ELR (cell line): ENCODE data around the gene GRID1.
"Not testable (repeated sequence)": the region's sequence is repeated elsewhere in the genome, so short reads cannot be mapped to it uniquely, and the experiment has no call there.

Experiments
- DNase-seq: peaks from one replicate; pipeline ENCODE4 v3.0.0-alpha.2; 2015; ENCODE audit warnings: low read depth

GRID1 gene

DNA sequence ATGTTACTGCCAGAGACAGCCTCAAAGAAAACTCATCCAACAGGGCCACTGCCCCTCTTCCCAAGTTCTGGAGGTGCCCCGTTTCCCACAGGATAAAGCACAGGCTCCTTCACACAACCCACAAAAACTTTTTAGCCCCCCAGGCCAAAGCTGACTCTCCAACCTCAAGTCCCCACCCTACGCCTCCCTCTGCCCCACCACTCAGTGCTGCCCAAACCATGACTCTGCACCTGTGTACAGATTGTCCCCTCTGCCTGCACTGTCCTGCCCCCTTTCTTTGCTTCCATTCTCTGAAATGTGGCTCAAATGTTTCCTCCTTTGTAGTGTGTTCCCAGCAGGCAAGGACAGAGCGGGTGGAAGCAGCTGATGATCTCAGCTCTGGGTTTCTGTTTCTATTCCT, 284.0 kb downstream of the GRID1 start:
- DNase-seq = no peak

DNA sequence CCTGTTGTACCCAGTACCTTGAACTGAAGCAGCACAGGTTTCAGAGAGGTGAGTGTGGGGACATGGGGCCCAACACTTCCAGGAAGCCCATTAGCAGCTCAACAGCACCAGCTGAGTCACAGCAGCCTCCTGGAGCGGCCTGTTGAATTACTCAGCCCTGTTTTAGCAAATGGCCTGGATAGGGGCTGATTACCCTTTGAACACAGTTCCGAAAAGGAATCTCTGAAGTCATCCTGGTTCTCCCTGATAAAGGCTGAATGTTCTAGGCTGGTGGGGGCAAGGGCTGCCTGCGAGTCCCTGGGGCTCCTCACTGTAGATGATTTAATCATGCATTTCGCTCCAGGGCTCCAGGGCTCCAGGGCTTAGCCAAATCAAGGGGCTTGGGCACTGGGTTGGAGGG, 287.5 kb downstream of the GRID1 start:
- no peak for DNase-seq

DNA sequence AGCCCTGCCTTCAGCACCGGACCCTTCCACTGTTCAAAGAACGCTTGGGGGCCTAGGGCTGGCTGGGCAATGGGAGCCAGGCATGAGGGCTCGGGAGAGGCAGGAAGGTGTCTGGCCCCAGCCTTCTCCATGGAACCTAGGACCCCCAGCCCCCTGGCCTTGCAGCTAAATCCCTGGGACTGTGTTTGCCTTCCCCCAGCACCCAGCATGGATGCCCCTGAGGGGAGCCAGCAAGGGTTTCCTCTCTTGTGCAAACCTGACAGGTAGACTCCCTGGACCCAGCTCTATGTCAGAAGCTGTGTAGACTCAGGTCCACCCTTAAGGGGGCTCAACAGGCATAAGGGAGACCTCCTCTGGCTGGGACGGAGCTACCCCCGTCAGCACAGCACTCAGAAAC, 288.0 kb downstream of the GRID1 start:
- DNase-seq = no peak

DNA sequence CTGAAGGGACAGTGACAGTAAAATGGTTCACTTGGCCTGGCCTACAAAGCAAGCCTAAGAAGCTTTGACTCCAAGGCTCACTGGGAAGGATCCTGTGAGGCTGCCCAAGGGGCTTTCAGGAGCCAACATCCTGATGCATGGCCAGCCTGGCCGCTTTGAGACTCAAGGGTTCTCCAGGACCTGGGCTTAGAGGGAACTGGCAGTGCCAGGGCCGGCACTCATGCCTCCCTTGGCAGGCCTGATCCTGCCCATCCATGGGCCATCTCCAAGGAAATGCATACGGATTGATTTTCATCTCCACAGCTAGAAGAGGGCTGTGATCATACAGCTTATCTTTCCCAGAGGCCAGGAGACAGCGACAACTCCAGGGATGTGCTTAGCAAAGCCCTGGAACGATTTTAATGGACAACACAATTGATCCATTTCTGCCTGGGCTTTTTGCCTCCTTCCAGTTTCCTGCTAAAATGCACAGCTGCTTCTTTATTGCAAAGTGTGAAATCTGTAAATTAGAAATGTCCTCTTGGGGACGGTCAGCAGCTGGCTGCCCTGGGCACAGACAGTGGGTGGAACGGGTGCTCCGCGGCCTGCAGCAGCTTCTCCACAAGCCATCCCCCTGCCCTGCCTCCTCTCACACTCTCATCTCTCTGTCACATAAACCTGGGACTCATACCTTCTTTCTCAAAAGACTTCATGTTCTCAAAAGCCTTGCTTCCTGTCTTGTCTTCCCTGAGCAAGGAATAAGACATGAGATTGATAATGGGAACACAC, 288.5 kb downstream of the GRID1 start:
- no peak for DNase-seq

DNA sequence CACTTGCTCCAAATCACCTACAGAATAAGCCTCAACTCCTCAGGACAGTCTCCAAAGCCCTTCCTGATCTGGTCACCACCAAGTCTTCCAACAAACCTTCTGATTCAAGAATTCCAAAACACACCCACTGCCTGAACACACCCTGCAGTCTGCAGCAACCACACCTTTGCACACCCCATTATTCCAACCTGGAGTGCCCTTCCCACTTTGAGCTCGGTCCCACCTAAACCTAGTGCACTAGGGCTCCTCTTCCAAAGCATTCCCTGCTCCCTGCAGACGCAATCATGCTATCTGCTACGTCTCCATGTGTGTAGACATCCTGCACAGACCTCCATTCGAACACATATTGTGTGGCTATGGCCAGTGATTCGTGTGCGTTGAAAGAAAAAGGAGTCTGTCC, 289.3 kb downstream of the GRID1 start:
- DNase-seq = no peak

DNA sequence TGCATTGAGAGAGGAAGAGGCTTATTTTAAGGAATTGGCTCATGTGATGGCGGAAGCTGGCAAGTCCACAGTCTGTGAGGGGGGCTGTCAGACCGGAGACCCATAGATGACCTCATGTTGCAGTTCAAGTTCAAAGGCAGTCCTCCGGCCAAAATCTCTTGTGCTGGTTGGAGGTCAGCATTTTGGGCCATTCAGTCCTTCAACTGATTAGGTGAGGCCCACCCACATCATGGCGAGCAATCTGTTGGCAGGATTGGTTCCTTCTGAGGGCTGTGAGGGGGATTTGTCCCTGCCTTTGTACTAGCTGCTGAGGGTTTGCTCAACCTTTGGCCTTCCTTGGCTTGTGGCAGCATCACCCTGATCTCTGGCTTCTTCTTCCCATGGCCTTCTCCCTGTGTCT, 290.1 kb downstream of the GRID1 start:
- DNase-seq = not testable (repeated sequence)

DNA sequence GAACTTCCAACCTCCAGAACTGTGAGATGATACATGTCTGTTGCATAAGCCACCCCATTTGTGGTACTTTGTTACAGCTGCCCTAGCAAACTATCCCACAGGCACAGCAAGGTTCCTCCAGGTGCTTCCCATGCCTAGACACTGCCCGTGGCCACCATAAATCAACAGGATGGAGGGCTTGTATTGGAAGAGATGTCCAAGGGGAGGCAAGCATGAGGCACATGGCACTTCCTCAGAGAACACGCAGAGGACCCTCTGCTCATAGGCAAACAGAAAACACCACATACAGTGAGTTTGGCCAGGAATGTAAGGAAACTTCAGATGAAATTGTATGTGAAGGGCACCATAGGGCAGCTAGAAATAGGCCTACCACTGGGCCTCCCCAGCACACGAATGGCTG, 291.1 kb downstream of the GRID1 start:
- no peak for DNase-seq

DNA sequence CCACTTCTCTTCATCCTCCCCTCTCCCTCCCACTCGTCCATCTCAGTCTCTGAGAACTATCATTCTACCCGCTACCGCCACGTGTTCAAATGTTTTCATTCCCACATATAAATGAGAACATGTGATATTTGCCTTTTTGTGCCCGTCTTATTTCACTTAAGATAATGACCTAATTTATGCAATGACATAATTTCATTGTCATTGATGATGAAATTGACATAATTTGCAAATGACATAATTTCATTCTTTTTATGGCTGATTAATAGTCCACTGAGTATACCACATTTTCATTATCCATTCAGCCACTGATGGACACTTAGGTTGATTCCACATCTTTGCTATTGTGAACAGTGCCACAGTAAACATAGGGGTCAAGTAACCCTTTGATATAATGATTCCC, 292.3 kb downstream of the GRID1 start:
- DNase-seq = no peak

DNA sequence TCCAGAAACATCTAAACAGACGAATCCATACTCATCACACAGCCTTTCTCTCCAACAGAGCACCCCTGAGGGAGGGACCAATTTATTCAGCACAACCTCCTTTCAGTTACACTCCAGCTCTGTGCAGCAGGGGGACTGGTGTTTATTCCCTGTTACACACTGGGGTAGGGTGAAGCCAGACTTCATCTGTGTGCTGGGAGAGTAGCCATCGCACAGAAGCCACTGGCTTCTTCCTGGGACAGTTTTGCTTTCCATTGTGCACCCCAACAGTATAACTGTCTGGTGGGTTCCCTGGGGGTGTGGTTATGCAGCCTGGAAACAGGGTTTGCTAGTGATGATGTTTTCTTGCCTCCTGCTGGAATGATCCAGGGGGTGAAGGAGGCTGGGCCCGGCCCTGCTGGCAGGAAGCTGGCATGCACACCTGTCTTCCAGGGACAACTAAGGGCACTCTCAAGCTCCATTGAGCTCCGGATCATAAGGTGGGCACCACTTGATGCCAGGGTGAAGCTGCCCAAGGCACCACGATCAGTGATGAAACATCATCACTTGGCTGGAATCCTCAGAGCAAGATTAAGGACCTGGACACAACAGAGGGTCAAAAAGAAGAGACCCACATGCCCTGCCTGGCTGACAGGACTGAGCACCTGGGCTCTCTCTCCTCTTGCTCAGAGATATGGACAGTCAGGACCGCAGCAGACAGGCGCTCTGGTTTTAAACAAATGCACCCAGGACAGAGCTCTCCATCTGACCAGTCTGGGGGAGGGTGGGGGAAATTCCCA, 293.2 kb downstream of the GRID1 start:
- no peak for DNase-seq

DNA sequence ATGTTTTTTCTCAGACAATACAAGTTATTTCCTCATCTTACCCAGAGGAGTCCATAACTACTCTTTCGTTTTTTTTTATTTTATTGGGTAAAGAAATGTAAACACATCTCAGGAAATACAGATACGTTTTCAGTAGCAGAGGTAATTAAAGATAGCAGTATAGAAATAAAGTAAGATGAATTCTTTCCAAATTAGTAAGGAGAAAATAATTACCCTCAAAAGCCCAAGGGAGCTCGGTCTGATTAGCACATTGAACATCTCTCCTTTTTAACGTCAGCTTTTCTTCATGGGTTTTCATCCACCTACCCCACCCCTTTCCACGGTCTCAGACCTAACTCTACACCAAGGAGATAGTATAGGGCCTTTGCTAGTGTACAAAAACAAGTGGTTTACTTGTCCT, 294.2 kb downstream of the GRID1 start:
- DNase-seq = no peak

DNA sequence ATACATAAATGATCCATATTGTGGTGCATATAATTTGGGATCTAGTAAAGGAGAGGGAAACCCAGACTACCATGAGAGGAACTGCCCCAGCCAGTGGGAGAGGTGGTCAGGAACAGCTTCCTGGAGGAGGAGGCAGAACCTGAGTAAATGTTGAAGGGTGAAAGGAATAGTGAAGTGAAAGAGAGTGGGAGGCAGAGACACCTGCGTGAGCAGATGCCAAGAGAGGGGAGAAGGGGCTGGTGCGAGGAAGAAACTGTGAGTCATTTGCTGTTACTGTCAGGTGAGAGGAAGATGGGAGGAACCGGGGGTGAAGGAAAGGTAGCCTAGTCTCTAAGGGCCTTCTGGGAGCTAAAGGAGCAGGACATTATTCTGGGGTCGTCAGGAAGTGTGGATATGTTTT, 294.8 kb downstream of the GRID1 start:
- no peak for DNase-seq

DNA sequence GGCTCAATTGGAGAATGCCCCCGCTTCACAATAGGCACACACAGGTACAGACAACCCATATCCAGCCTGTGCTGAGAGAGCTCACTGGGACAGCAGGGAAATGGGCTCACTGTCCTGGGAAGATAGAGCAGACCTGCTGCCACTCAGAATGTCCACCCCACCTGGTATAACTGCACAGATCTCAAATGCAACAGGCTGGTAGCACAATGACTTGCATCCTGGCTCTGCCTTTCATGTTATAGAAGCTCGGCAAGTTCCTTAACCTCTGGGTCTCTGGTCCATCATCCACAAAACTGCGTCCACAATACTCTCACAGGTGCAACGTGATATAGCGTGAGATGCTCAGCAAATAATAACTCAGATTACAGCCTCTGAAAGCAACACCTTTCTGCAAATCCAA, 295.4 kb downstream of the GRID1 start:
- DNase-seq = no peak

DNA sequence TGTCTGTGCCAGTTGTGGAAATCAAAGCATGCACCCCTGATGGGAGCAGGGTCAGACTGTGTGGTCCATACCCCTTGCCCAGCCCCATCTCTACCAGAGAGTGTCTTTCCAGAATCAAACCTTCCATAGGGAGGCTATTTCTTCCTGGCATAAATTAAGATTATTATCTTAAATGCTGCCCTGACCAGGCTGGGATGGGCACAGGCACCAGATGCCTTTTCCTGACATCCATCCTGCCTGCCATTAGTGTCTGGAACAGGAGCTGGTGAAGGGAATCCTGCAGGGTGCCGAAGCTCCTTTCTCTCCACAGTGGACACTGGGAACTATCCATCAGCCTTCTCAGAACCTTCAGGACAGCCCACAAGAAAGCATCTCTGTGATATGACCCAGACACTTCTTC, 296.3 kb downstream of the GRID1 start:
- no peak for DNase-seq

DNA sequence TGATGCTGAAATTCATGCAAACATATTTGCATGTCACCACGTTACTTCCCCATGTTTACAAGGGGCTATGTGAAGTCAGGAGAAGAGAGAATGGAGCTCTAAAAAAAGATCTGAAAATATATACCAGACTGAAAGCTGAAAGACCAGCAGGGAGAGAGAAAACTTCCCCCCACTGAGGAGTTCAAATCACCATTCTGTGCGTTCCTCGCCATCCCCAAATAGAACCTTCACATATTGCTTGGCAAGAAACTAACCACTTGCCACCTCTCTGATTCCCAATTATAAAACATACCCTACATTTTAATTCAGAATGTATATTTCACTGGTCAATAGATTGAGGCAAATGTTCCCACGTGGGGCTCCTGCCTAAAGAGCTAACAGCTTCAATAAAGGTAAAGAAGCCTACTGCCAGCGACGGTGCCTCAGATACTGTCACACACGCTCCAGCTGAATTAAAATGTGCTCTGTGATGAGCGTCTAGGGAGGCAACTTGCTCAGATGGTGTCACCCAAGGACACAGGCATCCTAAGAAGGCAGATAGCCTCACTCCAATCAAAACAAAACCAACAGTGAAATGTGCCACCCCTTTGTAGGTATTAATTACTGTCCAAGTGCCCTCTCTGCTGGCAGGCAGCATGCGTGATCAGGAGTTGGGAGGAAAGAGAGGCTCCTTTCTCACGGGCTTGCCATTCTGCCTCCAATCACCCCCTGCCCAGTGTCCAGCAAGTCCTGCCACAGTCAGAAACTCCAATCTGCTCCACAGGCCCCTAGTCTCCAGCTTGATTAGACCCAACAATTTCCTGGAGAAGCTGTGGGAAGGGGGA, 298.2 kb downstream of the GRID1 start:
- no peak for DNase-seq

DNA sequence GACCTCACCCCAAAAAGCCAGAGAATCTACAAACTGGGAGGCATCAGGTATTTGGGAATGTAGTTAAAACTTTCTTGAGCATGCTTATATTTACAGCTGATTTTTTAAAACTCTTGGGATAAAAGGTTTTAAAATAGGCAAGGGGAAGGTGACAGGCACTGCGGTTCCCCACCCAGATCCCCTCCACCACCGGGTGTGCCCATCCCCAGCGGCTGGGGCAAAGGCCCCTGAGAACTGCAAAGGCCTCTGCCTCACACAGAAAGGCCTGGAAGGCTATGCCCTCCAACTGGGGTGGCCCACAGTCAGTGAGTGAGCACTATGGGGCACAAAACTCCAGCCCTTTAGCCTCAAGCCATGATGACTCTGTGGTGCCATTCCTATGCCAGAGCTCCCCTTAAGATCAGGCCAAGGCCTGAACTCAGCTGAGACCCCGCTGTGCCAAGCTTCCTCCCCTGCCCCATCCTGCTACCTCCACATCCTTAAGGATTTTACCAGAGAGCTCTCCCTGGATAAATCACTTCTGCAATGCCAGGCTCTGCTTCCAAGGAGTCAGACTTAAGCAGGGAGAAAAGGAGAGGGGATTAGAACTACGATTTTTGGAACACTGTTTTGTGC, 299.1 kb downstream of the GRID1 start:
- DNase-seq = no peak

DNA sequence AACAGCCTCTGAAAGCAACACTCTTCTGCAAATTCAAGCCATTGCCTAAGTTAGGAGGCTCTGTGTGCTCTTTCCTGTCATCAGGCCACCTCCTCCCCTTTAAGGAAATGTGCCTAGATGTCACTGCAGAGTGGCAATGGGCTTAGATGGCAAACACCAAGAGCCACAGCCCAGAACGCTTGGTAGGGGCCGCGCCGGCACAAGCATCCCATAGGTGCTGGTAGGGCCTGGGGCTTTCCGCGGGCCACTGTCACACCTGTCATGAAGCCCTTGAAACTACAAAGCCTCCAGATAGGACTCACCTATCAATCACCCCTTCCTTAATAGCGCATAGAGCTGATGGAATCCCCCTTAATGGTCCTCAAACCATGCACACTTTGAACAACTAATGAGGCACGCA, 299.9 kb downstream of the GRID1 start:
- DNase-seq = no peak

DNA sequence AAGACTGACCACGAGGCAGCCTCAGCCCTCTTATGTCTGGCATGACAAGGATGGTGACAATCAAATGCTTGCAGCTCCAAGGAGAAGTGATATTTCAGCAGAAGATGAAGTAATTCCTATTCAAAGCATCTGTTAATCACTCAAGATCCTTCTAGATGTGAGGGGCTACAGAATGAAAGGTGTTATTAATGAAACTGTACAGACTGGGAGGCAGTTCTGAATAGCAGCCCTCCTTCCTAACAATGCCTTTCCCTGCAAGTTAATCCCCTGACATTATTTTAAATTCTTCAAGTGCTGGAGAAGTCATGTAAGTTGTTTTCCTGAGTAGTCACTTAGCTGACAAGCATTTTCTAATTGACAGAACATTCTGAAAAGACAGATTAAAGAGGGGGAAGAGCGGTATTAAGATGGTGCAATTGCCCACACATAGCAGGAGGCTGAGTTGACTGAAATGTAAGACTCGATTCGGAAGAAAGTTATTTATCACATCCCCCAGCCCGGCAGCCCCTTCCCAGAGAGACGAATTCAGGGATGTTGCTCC, 300.8 kb downstream of the GRID1 start:
- no peak for DNase-seq

DNA sequence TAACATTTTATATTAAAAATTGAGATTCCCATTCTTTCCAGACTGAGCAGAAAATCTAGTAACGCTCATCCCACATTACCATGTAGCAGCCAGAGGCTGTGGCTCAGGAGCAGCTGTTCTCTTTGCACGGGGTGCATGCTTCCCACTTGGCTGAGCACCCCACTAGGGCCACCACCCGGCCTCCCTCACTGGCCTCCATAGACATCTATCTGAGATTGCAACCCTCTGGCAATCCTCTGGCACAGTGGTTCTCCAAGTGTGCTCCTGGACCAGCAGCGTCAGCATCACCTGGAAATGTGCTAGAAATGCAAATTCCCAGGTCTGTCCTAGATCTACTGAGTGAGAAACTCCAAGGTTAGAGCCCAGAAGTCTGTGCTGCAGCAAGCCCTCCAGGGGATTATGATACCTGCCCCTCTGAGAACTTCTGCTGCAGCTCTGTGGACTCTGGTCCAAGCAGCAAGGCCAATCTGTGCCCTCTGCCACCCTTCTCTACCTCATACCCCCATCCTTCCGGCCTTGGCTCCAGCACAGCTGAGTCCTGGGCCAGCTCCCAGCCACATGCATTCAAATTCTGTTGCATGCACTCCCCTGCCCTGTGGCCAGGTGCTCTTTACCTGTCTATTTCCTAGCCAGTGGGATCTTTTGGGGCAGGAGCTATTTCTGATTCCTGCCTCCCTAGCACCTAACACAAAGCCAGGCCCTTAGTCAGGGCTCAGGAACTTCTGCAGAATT, 301.5 kb downstream of the GRID1 start:
- no peak for DNase-seq

DNA sequence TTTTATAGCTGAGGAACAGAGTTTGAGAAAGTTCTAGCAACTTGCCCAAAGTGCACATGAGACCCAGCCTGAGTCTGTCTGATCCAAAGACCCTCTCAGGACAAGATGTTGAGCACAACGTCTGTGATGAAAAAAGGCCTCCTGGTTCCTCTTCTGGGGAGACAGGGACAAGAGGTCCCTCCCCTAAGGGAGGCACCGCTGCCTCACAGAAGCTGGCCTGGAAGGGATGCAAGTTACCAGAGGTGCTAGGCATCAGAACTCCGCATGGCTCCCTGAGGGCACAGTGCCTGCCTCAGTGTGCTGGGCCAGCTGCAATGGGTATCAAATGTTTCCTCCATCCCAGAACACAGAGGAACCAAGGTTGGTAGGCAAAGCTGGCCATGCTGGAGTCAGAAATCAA, 302.4 kb downstream of the GRID1 start:
- DNase-seq = no peak

DNA sequence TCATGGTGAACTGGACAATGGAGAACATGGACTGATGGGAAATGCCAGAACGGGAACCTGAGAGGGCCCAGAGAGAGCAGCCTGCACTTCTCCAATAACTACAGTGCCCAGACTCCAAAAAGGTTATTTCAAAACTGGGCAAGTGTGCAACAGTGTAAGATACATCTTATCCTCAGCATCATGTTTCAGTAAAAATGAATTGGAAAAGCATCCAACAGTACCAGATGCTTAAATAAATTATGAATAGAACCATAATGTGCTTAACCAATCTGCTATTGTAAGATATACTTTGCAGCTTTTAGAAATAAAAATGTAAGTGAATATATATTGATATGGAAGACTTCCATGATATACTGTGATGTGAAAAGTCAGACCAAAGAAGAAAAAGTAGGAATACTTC, 303.3 kb downstream of the GRID1 start:
- no peak for DNase-seq

DNA sequence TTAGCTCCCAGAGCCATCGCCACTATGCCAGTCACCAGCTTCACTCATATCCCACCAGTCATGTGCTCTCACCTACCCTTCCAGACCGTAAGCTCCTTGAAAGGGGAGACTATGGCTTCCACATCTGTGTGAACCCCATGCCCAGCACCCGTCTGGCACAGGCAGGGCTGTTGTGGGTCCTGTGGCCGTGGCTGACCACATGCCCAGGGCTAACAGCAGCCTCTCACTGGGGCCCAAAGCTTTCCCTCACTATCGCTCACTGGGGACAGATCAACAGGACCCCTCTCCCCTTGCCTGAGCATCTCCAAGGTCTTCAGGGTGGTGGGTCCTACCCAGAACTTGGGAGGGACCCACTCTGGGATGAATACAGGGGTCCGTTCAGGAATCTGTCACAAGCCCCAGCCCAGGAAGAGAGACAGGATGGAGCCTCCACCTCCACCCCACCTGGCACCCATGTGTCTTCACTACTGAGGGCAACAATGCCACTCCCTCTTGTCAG, 303.9 kb downstream of the GRID1 start:
- DNase-seq = no peak
